ENCODE data around the gene ALDH1A1. TPM values are rescaled to one million over a fixed set of nuclear protein-coding genes. Genes with fewer than 3 reads are reported as not detected.
"Not testable (repeated sequence)": the region's sequence is repeated elsewhere in the genome, so short reads cannot be mapped to it uniquely, and the experiment has no call there.

Gene ALDH1A1
- polyA plus RNA-seq, 1 of the 3 experiments (the other 2 are of a cell fraction): 0.03 TPM

GRCh38 chr9:72942451-72942850 is 10.4 kb downstream of the ALDH1A1 start:
- Histone ChIP-seq H4K20me1 (ENCODE audit: insufficient read depth) (no peaks in the 10 kb centered on the region), H3K9me2 (no peaks in the 10 kb centered on the region), H3K79me2 (ENCODE audit: insufficient read depth) (no peaks in the 10 kb centered on the region), H3K36me3 (replicated peaks in 1 of 2; ENCODE audit: control insufficient read depth in 1 of 2, insufficient read depth in 2 of 2, low read length in 1 of 2) (no peaks in the 10 kb centered on the region), H3K27ac (ENCODE audit: low read depth in 2 of 2, low read length in 1 of 2) (no peak overlapping the region), H3F3A (replicated peaks; ENCODE audit: insufficient read depth) (no peaks in the 10 kb centered on the region), H3K4me3 (ENCODE audit: low read depth in 2 of 2, low read length in 1 of 2) (no peak overlapping the region), H3K9me3 (no peaks in the 10 kb centered on the region), H2AFZ (ENCODE audit: low read depth) (no peak overlapping the region), H3K27me3 (ENCODE audit: insufficient read depth) (peaks cover 14% of the 10 kb centered on the region), H3K4me1 (ENCODE audit: control insufficient read depth in 1 of 2, insufficient read depth in 2 of 2, low read depth in 1 of 2, low read length in 1 of 2) (no peaks in the 10 kb centered on the region), H3K9ac (no peak overlapping the region), H3K4me2 (no peak overlapping the region)
- POLR2A ChIA-PET: no interaction called here
- TF ChIP-seq EZH2phosphoT487 (IDR thresholded peaks at IDR 0.05; ENCODE audit: borderline replicate concordance, low read depth): no peak
- TF ChIP-seq REST (IDR thresholded peaks at IDR 0.05; ENCODE audit: low read depth, low read length): no peak
- no peak for TF ChIP-seq TEAD4 (IDR thresholded peaks at IDR 0.05; ENCODE audit: borderline replicate concordance, insufficient read depth)
- TF ChIP-seq FOSL2 (IDR thresholded peaks at IDR 0.05; ENCODE audit: borderline replicate concordance, low read depth): no peak
- TF ChIP-seq CTCF (IDR thresholded peaks at IDR 0.05): no peak
- no peak for TF ChIP-seq NFIC (IDR thresholded peaks at IDR 0.05; ENCODE audit: borderline replicate concordance)
- TF ChIP-seq IRF3 (IDR thresholded peaks at IDR 0.05; ENCODE audit: low read depth, low read length): no peak
- no peak for TF ChIP-seq TCF12 (IDR thresholded peaks at IDR 0.05)
- TF ChIP-seq TAF1 (IDR thresholded peaks at IDR 0.05; ENCODE audit: borderline replicate concordance, low read depth, low read length): no peak
- no peak for TF ChIP-seq NRF1 (IDR thresholded peaks at IDR 0.05; ENCODE audit: low read depth, low read length)
- CTCF ChIA-PET: interaction anchor here (1.1 kb wide), 1 partner anchor 81 kb away, joined by 3 read pairs; no protein-coding TSS in a partner anchor
- no peak for DNase-seq
- WGBS (ENCODE audit: low lambda C conversion rate): 9% methylated on average over 2 of the region's 2 CpGs

GRCh38 chr9:72939581-72939980 is 13.3 kb downstream of the ALDH1A1 start:
- H3K36me3 ChIP-seq (replicated peaks in 1 of 2; ENCODE audit: control insufficient read depth in 1 of 2, insufficient read depth in 2 of 2, low read length in 1 of 2); H3K9me2 ChIP-seq; H3K27ac ChIP-seq (ENCODE audit: low read depth in 2 of 2, low read length in 1 of 2); POLR2A ChIA-PET; H3K27me3 ChIP-seq (ENCODE audit: insufficient read depth); DNase-seq; H3K4me1 ChIP-seq (ENCODE audit: control insufficient read depth in 1 of 2, insufficient read depth in 2 of 2, low read depth in 1 of 2, low read length in 1 of 2); H3K79me2 ChIP-seq (ENCODE audit: insufficient read depth); H3K9ac ChIP-seq; H4K20me1 ChIP-seq (ENCODE audit: insufficient read depth); H3K9me3 ChIP-seq; H3K4me2 ChIP-seq; CTCF ChIA-PET; H3F3A ChIP-seq (replicated peaks; ENCODE audit: insufficient read depth); H2AFZ ChIP-seq (ENCODE audit: low read depth); H3K4me3 ChIP-seq (ENCODE audit: low read depth in 2 of 2, low read length in 1 of 2): not testable (repeated sequence)
- 0% methylated on average over 6 of the region's 6 CpGs for WGBS (ENCODE audit: low lambda C conversion rate)
